Astrocyte (in vitro differentiated cells and primary cell): ENCODE data around the gene EFNA5.

ENCODE experiments used
- CTCF ChIP-seq: IDR thresholded peaks from 2 replicates; pipeline ENCODE4 v1.5.1; 2011; ENCODE audit warnings: low read depth, mild to moderate bottlenecking, inconsistent platforms, low read length, moderate library complexity; ENCODE audit not compliant: insufficient read depth
- EZH2 ChIP-seq: IDR thresholded peaks from 2 replicates; pipeline ENCODE4 v1.6.1; 2012; ENCODE audit warnings: mild to moderate bottlenecking, low read length, inconsistent platforms; ENCODE audit not compliant: insufficient read depth

GRCh38 chr5:107676702-107677101, 6.0 kb upstream of the EFNA5 start:
- TF ChIP-seq CTCF (no peak), EZH2 (no peak)
